Esophagus squamous epithelium (tissue), 5 donors: ENCODE data around the gene GLB1L2. TPM values are rescaled to one million over a fixed set of nuclear protein-coding genes. Genes with fewer than 3 reads are reported as not detected.

Source experiments
- DNase-seq: peaks from one replicate; lab custom pipeline; 2025; lab: John Stamatoyannopoulos, UW
- H3K27ac ChIP-seq, 4 donors: fragments of 200-600 bp; sonication (generic); one replicate each; pipeline ENCODE4 v1.5.1; 2016 to 2019; ENCODE audit warnings: mild to moderate bottlenecking in 1 of 4
- H3K27me3 ChIP-seq, 4 donors: fragments of 200-600 bp; sonication (generic); 1 replicate in 3 of 4; 2 replicates in 1 of 4; pipeline versions ENCODE4 v1.5.1 to v1.6.0; 2017 to 2021; ENCODE audit warnings: antibody characterized with exemption in 1 of 4
- H3K36me3 ChIP-seq, 3 donors: fragments of 200-600 bp; sonication (generic); one replicate each; pipeline ENCODE4 v1.5.1; 2016 to 2019
- H3K4me1 ChIP-seq, 3 donors: fragments of 200-600 bp; sonication (generic); one replicate each; pipeline ENCODE4 v1.5.1; 2017 to 2019
- H3K4me3 ChIP-seq, 4 donors: fragments of 200-600 bp; sonication (generic); 1 replicate in 3 of 4; 2 replicates in 1 of 4; pipeline ENCODE4 v1.5.1; 2016 to 2019; ENCODE audit warnings: mild to moderate bottlenecking in 2 of 4, moderate library complexity in 1 of 4
- H3K9me3 ChIP-seq, 3 donors: fragments of 200-600 bp; sonication (generic); one replicate each; pipeline ENCODE4 v1.5.1; 2016 to 2019
- CTCF ChIP-seq, 6 experiments: fragments of 450-650 bp in 4 of 6; fragments of 200-600 bp in 2 of 6; sonication (generic) in 2 of 6; IDR thresholded peaks; one replicate each; pipeline ENCODE4 v1.5.1; 2016 to 2019; ENCODE audit warnings: antibody characterized with exemption in 6 of 6, mild to moderate bottlenecking in 4 of 6, moderate library complexity in 4 of 6
- POLR2A ChIP-seq, 4 donors: fragments of 450-650 bp; IDR thresholded peaks; one replicate each; pipeline ENCODE4 v1.6.1; 2017; ENCODE audit warnings: antibody characterized with exemption in 4 of 4, mild to moderate bottlenecking in 4 of 4, moderate library complexity in 3 of 4
- WGBS, 2 donors: methylation state at CpG; one replicate each; pipeline ENCODE4 v1.1.5; 2018; 5-methylcytosine and 5-hydroxymethylcytosine counted together
- intact Hi-C: fragments of 100-400 bp; cut with DNase I; formaldehyde crosslinking; loops from one replicate; pipeline ENCODE4 v1.15.0; 2022
- total RNA-seq, 4 donors: library from RNA; depleted of rRNA; stranded (reverse); fragments of >200 nt; gene quantifications; one replicate each; pipeline ENCODE4 v1.1.0, GENCODE V29; 2016
- donor health status: DM: yes; HTN: yes; CAD: no.

The GLB1L2 gene
- total RNA-seq, 4 donors from 2014 or later: 2.8 to 7.8 (median 3.7) TPM

- H3K27ac ChIP-seq: no peak overlapping the region
- DNase-seq: no peak
Observed at GRCh38 chr11:134356656-134357544, 25.1 kb downstream of the GLB1L2 start.

GRCh38 chr11:134357545-134357839 lies 25.7 kb downstream of the GLB1L2 start:
- 100% methylated on average over 2 of the region's 8 CpGs; no CpG with 5 or more reads in 1 of the 2 donors for WGBS, 2 donors

More at GRCh38 chr11:134356656-134357544, 25.1 kb downstream of the GLB1L2 start:
- Histone ChIP-seq H3K4me1 (peaks cover 0 to 6% (median 0%) of the 10 kb centered on the region in 3 donors), H3K9me3 (no peaks in the 10 kb centered on the region), H3K27me3 (no peaks in the 10 kb centered on the region), H3K4me3 (no peak overlapping the region), H3K36me3 (no peaks in the 10 kb centered on the region)
- intact Hi-C loops: no loop called here
- 83 to 86% methylated on average over 7 to 11 of the region's 21 CpGs for whole genome bisulfite sequencing, 2 donors
- no peak for TF ChIP-seq CTCF (IDR thresholded peaks at IDR 0.05)
- TF ChIP-seq POLR2A (IDR thresholded peaks at IDR 0.05): no peak

GRCh38 chr11:134358165-134358855 lies 26.5 kb downstream of the GLB1L2 start:
- peaks cover 0 to 6% (median 0%) of the 10 kb centered on the region in 3 donors for H3K4me1 ChIP-seq
- intact Hi-C loops: no loop called here
- no peak overlapping the region for H3K4me3 ChIP-seq
- DNase-seq: no peak
- H3K27ac ChIP-seq: no peak overlapping the region
- H3K36me3 ChIP-seq: no peaks in the 10 kb centered on the region
- TF ChIP-seq POLR2A (IDR thresholded peaks at IDR 0.05) (no peak), CTCF (IDR thresholded peaks at IDR 0.05) (no peak)
- 73 to 83% methylated on average over 2 to 8 of the region's 27 CpGs for WGBS, 2 donors
- no peaks in the 10 kb centered on the region for H3K9me3 ChIP-seq
- H3K27me3 ChIP-seq: peaks cover 0 to 5% (median 0%) of the 10 kb centered on the region in 4 donors

More at GRCh38 chr11:134357545-134357839, 25.7 kb downstream of the GLB1L2 start:
- DNase-seq: no peak
- Histone ChIP-seq H3K4me1 (peaks cover 0 to 6% (median 0%) of the 10 kb centered on the region in 3 donors), H3K9me3 (no peaks in the 10 kb centered on the region), H3K4me3 (no peak overlapping the region), H3K27me3 (no peaks in the 10 kb centered on the region), H3K36me3 (no peaks in the 10 kb centered on the region), H3K27ac (no peak overlapping the region)
- no peak for TF ChIP-seq POLR2A (IDR thresholded peaks at IDR 0.05)
- no peak for TF ChIP-seq CTCF (IDR thresholded peaks at IDR 0.05)
- intact Hi-C loops: no loop called here

GRCh38 chr11:134358856-134359490 lies 27.2 kb downstream of the GLB1L2 start:
- no peak for DNase-seq
- Histone ChIP-seq H3K9me3 (no peaks in the 10 kb centered on the region), H3K27me3 (peaks cover 0 to 5% (median 0%) of the 10 kb centered on the region in 4 donors), H3K36me3 (no peaks in the 10 kb centered on the region), H3K27ac (no peak overlapping the region), H3K4me1 (peaks cover 0 to 6% (median 0%) of the 10 kb centered on the region in 3 donors), H3K4me3 (no peak overlapping the region)
- no peak for TF ChIP-seq CTCF (IDR thresholded peaks at IDR 0.05)
- TF ChIP-seq POLR2A (IDR thresholded peaks at IDR 0.05): no peak
- intact Hi-C loops: no loop called here
- 88 to 89% methylated on average over 7 to 9 of the region's 18 CpGs for WGBS, 2 donors
